Activated naive CD4-positive, alpha-beta T cell treated with anti-CD3 and anti-CD28 coated beads for 36 hours (primary cell): ENCODE measurements around the gene CEP72. TPM values are rescaled to one million over a fixed set of nuclear protein-coding genes. Genes with fewer than 3 reads are reported as not detected.

Source experiments
- CTCF ChIA-PET: fragments of 350-600 bp; sonication (Branson Sonifier 250); formaldehyde crosslinking; loops from one replicate; lab custom pipeline; 2021; ENCODE audit warnings: antibody characterized with exemption; lab: Charles Lee
- DNase-seq: peaks from one replicate; pipeline ENCODE4 v3.0.0-alpha.2; 2020
- H3K27ac Mint-ChIP-seq: one replicate; pipeline ENCODE4 v1.8.0; 2021; ENCODE audit warnings: mild to moderate bottlenecking, mixed read lengths
- H3K27me3 Mint-ChIP-seq: one replicate; pipeline ENCODE4 v1.8.0; 2021; ENCODE audit warnings: low read depth, mixed read lengths
- H3K36me3 Mint-ChIP-seq: one replicate; pipeline ENCODE4 v1.8.0; 2021; ENCODE audit warnings: low read depth, mixed read lengths
- H3K4me1 Mint-ChIP-seq: one replicate; pipeline ENCODE4 v1.8.0; 2021; ENCODE audit warnings: low read depth, mixed read lengths
- H3K4me3 Mint-ChIP-seq: one replicate; pipeline ENCODE4 v1.8.0; 2021; ENCODE audit warnings: mild to moderate bottlenecking, moderate library complexity, mixed read lengths
- H3K9me3 Mint-ChIP-seq: one replicate; pipeline ENCODE4 v1.8.0; 2021; ENCODE audit warnings: mixed read lengths
- intact Hi-C: fragments of 100-400 bp; cut with micrococcal nuclease; formaldehyde crosslinking; loops from one replicate; pipeline ENCODE4 v1.15.1; 2023
- total RNA-seq, 2 experiments: library from RNA; stranded (reverse); gene quantifications; one replicate each; pipeline ENCODE4 v1.2.3, GENCODE V29; 2021

The CEP72 gene, protein sequence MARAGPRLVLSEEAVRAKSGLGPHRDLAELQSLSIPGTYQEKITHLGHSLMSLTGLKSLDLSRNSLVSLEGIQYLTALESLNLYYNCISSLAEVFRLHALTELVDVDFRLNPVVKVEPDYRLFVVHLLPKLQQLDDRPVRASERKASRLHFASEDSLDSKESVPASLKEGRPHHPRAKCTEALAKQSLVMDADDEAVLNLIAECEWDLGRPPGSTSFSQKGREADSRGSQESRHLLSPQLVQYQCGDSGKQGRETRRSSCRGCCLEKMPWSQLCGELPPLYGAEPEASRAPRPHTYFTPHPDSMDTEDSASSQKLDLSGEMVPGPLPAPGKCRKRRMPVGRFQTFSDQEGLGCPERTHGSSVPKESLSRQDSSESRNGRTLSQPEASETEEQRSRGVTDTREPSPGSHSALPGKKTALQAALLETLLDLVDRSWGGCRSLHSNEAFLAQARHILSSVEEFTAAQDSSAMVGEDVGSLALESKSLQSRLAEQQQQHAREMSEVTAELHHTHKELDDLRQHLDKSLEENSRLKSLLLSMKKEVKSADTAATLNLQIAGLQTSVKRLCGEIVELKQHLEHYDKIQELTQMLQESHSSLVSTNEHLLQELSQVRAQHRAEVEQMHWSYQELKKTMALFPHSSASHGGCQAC
- 10 to 100 TPM; 18.3 to 18.8 TPM for total RNA-seq

DNA sequence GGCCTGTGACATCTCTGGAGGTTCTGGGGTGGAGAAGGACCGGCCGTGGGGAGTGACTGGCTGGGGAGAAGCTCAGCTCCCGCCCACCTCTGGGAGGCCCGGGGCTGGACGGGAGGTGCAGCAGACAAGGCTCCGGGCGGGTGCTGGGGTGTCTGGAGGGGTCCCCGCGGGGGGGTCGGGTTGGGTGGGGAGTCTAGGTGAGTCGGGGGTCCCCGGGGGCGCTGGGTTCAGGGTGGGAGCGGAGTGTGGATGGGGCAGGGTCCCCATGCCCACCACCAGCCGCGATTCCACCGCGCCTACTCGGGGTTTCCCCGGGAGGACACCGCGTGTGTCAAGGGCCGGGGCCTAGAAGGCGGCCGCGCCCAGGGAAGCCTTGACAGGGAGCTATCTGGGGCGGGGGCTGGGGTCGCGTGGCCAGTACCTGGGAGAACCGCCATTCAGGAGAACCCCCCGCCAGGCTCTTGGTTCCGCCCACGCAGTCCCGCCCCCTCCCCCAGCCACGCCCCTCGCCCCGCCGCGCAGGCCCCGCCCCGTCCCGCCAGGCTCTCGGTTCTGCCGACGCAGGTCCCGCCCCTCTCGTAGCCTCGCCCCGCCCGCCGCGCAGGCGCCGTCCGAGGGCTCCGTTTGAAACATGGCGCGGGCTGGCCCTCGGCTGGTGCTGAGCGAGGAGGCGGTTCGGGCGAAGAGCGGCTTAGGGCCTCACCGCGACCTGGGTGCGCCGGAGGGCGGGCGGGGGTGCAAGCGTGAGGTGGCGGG, at the start of gene CEP72:
Gene CEP72 (plus strand): TSS at position 610 of the 756 bp plus-strand sequence. CDS start 22 bp downstream, at position 632.
- peak; percentile 94 for DNase-seq
- Mint-ChIP-seq H3K27me3 (peaks cover 8% of the 10 kb centered on the region), H3K4me1 (peaks cover 51% of the 10 kb centered on the region), H3K9me3 (peaks cover 8% of the 10 kb centered on the region), H3K4me3 (peak within 1 kb of the TSS; percentile 93), H3K27ac (peak within 1 kb of the TSS; percentile 74), H3K36me3 (peaks cover 21% of the 10 kb centered on the region)
- intact Hi-C loops: loop anchor here (1.0 to 5.0 kb wide), 4 partner anchors 139 to 340 kb away; partner anchors contain the start of genes EXOC3, PDCD6 and ZDHHC11B
- CTCF ChIA-PET: no interaction called here

DNA sequence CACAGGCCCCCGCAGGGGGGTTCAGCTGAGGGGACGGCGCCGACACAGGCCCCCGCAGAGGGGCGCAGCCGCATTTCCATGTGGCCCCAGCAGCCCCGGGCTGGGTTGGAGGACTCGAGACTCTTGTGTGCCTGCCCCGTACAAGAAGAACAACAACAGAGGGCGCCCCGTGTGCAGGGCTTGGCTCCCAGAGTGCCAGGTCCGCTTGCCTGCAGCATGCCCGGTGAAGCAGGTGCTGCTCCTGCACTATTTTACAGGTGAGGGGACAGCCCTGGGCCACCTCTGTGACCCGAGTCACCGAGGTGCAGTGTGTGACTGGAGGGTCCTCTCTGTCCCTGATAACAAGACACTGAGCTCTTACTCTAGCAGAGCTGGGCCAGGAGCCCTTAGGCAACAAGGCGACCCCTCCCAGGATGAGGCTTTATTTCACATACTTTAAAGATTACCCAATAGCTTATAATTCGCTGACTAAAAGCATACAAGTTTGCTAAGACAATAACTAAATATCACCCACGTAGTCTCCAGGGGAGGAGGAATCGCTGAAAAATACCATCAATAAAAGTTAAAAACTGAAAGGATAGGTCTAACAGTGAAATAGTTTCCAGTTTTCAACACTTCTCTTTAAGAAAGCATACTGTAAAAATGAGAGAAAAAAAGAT, 46.2 kb upstream of the CEP72 start:
- Mint-ChIP-seq H3K36me3 (no peaks in the 10 kb centered on the region), H3K27ac (no peak overlapping the region), H3K4me3 (no peak overlapping the region), H3K9me3 (no peaks in the 10 kb centered on the region), H3K27me3 (peaks cover 19% of the 10 kb centered on the region), H3K4me1 (no peaks in the 10 kb centered on the region)
- CTCF ChIA-PET: no interaction called here
- intact Hi-C loops: no loop called here
- DNase-seq: no peak

DNA sequence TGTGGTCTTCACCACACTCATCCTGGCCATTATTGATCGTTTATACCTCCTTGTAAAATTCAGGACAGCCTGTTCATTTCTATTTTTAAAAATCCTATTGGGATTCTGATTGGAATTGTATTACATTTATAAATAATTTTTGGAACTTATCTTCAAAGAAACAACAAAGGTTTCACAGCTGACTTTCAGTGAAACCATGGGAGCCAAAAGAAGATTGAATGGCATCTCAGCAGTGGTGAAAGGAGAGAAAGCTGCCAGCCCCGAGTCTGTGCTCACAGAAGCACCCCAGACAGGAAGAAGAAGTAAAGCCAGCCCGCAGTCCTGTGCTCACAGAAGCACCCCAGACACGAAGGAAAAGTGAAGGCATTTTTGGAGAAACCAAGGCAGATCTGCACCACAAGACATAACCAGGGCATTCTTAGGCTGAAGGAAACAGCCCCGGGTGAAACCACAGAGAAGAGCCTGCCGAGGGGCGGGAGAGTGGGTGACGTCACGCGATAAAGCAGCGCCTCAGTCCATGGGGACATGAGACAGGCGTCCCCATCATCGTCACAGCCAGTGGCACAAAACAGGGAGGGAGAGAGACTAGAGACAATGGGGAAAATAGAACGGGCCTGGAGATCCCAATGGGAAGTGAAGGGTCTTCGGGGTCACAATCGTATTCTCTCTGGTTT, 45.4 kb upstream of the CEP72 start:
- Mint-ChIP-seq H3K4me3 (no peak overlapping the region), H3K27me3 (peaks cover 15% of the 10 kb centered on the region), H3K36me3 (no peaks in the 10 kb centered on the region), H3K4me1 (no peaks in the 10 kb centered on the region), H3K9me3 (no peaks in the 10 kb centered on the region), H3K27ac (peak overlapping the region; percentile 28)
- no peak for DNase-seq
- CTCF ChIA-PET: no interaction called here
- intact Hi-C loops: no loop called here

DNA sequence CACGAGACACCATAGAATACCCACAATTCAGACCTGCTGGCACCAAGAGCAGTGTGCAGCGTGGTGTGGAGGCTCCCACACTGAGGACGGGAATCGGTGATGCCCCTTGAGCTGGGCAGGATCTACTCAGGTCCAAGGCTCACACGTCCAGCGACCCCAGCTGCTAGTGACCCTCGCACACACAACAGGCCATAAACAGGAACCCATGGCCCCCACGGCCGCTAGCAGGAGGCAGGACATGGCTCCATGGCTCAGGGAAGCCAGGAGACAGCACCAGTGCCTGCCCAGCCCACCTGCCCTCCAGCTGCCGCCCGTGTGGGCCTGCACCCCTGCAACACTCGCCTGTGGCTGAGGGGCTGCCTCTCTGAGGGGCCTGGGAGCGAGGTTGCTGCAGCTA, 44.5 kb upstream of the CEP72 start:
- intact Hi-C loops: no loop called here
- H3K4me1 Mint-ChIP-seq: no peaks in the 10 kb centered on the region
- no peaks in the 10 kb centered on the region for H3K36me3 Mint-ChIP-seq
- no peak overlapping the region for H3K4me3 Mint-ChIP-seq
- no peak for DNase-seq
- no peak overlapping the region for H3K27ac Mint-ChIP-seq
- CTCF ChIA-PET: no interaction called here
- peaks cover 15% of the 10 kb centered on the region for H3K27me3 Mint-ChIP-seq
- H3K9me3 Mint-ChIP-seq: no peaks in the 10 kb centered on the region

DNA sequence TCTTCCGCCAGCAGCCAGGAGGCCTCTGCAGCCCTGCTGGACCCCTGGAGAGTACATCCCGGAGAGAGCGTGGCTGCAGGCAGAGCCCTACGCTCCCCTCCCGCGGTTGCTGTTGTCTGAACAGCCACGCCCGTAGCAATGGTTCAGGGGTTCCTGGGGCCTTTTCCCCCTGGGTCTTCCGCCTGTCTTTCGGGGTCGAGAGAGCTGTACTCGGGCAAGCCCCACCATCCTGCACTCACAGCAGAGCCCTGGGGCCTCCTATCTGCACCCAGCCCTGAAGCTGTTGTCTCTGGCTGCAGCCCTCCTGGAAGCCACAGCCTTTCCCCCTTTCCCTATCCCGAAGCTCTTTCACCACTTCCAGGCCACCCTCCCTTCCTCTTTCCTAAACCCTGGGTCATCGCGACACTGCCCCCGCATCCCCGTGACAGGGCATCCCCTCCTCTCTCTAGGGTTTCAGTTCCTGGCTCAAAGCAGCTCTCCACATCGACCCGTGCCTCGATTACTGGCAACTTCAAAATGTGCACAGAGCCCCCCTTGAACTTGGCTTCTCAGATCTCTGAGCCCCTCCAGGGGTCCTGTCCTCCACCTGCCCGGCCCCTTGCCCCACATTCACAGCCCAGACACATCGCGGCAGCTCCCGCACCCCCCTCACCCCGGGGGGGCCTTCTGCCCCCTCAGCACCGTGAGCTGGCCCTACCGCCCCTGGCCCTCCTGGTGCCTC, 43.9 kb upstream of the CEP72 start:
- H3K27ac Mint-ChIP-seq: no peak overlapping the region
- no peaks in the 10 kb centered on the region for H3K36me3 Mint-ChIP-seq
- H3K4me1 Mint-ChIP-seq: no peaks in the 10 kb centered on the region
- intact Hi-C loops: no loop called here
- DNase-seq: no peak
- CTCF ChIA-PET: no interaction called here
- H3K4me3 Mint-ChIP-seq: no peak overlapping the region
- peaks cover 15% of the 10 kb centered on the region for H3K27me3 Mint-ChIP-seq
- H3K9me3 Mint-ChIP-seq: no peaks in the 10 kb centered on the region

DNA sequence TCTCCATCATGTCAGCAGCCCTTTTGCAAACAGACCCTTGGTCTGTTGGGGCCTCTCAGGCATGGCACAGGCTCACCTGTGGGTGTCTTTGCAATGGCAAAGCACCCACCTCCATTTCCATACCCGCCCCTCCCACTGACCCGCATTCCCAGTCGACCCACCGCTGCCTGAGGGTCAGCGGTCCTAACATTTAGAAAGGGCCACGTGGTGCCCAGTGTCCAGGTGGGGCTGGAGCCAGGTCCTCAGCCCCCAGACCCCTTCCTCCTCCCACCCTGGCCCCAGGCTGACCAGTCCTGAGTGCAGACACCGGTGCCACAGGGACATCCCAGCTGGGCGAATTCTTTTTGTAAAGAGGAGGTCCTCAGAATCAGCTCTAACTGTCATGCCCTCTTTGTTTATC, 43.3 kb upstream of the CEP72 start:
- Mint-ChIP-seq H3K9me3 (no peaks in the 10 kb centered on the region), H3K27me3 (peaks cover 15% of the 10 kb centered on the region), H3K4me3 (no peak overlapping the region), H3K36me3 (no peaks in the 10 kb centered on the region), H3K4me1 (no peaks in the 10 kb centered on the region), H3K27ac (no peak overlapping the region)
- DNase-seq: no peak
- intact Hi-C loops: no loop called here
- CTCF ChIA-PET: no interaction called here

DNA sequence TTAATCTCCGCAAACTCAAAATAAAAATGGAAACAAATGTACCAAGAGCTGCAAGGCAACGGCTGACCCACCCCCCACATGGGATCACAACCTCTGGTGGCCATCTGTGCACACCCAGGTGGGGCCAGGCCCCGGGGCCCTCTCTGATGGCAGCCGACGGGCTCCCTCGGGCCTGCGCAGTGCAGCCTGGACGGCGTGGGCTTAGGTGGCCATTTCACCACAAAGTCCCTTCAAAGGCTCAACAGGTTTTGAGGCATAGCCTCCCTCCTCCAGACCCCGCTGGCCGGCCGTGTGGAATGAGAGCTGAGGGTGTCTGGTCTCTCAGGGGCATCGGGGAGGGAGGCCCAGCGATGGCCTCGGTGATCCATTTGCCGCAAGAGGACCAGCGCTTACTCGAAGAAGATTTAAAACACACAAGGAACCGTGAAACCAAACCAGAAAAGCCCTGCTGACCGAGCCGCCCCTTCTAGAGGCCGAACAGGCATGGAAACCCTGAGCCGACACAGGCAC, 42.7 kb upstream of the CEP72 start:
- Mint-ChIP-seq H3K27ac (no peak overlapping the region), H3K9me3 (no peaks in the 10 kb centered on the region), H3K36me3 (no peaks in the 10 kb centered on the region), H3K27me3 (peaks cover 16% of the 10 kb centered on the region), H3K4me1 (no peaks in the 10 kb centered on the region), H3K4me3 (no peak overlapping the region)
- DNase-seq: no peak
- CTCF ChIA-PET: no interaction called here
- intact Hi-C loops: no loop called here

DNA sequence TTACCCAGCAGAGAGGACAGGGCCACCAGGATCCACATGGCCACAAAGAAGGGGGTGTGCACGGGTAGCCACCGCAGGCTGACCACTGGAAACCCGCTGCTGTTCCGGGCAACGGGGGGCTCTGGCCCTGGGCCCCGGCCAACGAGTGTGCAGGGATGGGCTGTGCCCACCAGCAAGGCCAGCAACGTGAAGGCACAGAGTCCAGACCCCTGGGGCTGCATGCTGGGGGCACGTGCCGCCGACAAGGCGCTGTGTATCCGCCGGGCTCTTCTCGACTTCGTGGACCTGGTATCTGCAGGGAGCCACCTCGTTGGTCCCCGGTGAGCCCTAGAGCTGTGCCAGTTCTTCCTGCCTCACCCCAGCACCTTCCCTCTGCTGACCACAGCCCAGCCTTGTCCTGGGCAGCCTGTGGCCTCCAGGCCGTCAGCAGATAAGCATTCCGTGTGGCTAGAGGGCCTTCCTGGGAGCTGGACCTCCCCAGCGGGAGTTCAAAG, 42.2 kb upstream of the CEP72 start:
- H3K36me3 Mint-ChIP-seq: no peaks in the 10 kb centered on the region
- H3K9me3 Mint-ChIP-seq: no peaks in the 10 kb centered on the region

DNA sequence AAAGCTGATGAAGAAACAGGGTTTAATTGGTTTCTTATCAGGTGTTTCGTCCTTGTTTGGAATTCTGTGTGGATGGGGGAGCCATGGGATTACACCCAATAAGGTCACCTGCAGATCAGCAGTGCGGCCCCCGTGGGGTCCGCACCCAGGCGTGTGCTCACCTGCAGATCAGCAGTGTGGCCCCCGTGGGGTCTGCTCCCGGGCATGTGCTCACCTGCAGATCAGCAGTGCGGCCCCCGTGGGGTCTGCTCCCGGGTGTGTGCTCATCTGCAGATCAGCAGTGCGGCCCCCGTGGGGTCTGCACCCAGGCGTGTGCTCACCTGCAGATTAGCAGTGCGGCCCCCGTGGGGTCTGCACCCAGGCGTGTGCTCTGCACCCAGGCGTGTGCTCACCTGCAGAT, 41.7 kb upstream of the CEP72 start:
- no peaks in the 10 kb centered on the region for H3K4me1 Mint-ChIP-seq
- no peak for DNase-seq
- H3K9me3 Mint-ChIP-seq: no peaks in the 10 kb centered on the region
- CTCF ChIA-PET: no interaction called here
- H3K27me3 Mint-ChIP-seq: peaks cover 19% of the 10 kb centered on the region
- H3K4me3 Mint-ChIP-seq: no peak overlapping the region
- intact Hi-C loops: no loop called here
- no peak overlapping the region for H3K27ac Mint-ChIP-seq
- H3K36me3 Mint-ChIP-seq: no peaks in the 10 kb centered on the region

More for the DNA sequence above, 42.2 kb upstream of the CEP72 start:
- Mint-ChIP-seq H3K4me3 (no peak overlapping the region), H3K4me1 (no peaks in the 10 kb centered on the region), H3K27ac (no peak overlapping the region), H3K27me3 (peaks cover 19% of the 10 kb centered on the region)
- intact Hi-C loops: no loop called here
- CTCF ChIA-PET: no interaction called here
- DNase-seq: no peak

DNA sequence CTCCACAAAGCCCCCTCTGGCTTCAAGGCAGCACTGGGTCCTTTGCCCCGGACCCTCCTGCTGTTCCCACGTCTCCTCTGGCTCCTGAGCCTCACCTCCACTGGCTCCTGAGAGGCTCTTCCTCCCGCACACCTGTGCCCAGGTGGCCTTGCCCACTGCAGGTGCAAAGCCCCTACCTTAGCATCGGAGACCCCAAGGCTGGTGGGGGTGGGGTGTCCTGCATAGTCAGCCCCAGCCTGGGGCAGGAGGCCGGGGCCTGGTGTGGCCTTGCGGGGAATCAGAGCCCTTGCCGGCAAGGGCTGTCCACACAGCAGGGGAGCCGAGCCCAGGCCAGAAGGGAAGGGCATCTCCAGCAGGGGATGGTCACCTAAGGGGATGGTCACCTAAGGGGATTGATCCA, 41.3 kb upstream of the CEP72 start:
- peaks cover 4% of the 10 kb centered on the region for H3K9me3 Mint-ChIP-seq
- no peaks in the 10 kb centered on the region for H3K4me1 Mint-ChIP-seq
- DNase-seq: no peak
- H3K27ac Mint-ChIP-seq: no peak overlapping the region
- H3K36me3 Mint-ChIP-seq: no peaks in the 10 kb centered on the region
- CTCF ChIA-PET: no interaction called here
- no peak overlapping the region for H3K4me3 Mint-ChIP-seq
- peaks cover 22% of the 10 kb centered on the region for H3K27me3 Mint-ChIP-seq
- intact Hi-C loops: no loop called here

DNA sequence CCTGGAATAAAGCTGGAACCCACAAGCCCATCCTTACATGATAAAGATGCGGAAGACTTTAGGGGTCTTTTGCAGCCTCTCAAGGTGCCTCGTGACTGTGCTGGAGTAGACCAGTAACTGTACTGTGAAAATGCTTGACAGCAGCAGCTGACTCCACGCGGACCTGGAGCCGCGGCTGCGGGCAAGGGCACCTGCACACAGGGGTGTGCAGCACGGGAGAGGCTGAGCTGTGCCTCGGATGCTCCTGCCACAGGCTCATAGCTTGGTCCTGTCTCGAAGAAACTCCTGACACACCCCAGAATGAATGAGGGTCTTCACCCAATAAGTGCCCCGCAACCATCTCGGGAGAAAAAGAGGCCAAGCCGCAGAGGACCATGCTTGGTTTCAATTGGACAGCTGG, 40.3 kb upstream of the CEP72 start:
- Mint-ChIP-seq H3K27me3 (peaks cover 25% of the 10 kb centered on the region), H3K27ac (no peak overlapping the region), H3K36me3 (no peaks in the 10 kb centered on the region), H3K9me3 (peaks cover 8% of the 10 kb centered on the region), H3K4me1 (no peaks in the 10 kb centered on the region), H3K4me3 (no peak overlapping the region)
- intact Hi-C loops: no loop called here
- CTCF ChIA-PET: no interaction called here
- no peak for DNase-seq
